HepG2 (cell line): Measurements from ENCODE around the gene VRK3. TPM values are rescaled to one million over a fixed set of nuclear protein-coding genes. Genes with fewer than 3 reads are reported as not detected.

Source experiments
- ATF2 ChIP-seq: sonication (generic); formaldehyde crosslinking; IDR thresholded peaks from 2 replicates; pipeline ENCODE4 v1.4.0; 2020; ENCODE audit warnings: missing genetic modification reagents
- EZH2 ChIP-seq: conservative IDR thresholded peaks from 2 replicates; pipeline ENCODE4 v1.6.1; 2012; ENCODE audit warnings: mild to moderate bottlenecking, low read depth, low read length, moderate library complexity
- HNRNPH1 ChIP-seq: fragments of 200-400 bp; formaldehyde crosslinking; optimal IDR thresholded peaks from 2 replicates; pipeline ENCODE3; 2017; ENCODE audit warnings: mild to moderate bottlenecking, low read depth, low read length
- HOXA5 ChIP-seq: sonication (generic); formaldehyde crosslinking; IDR thresholded peaks from 2 replicates; pipeline ENCODE4 v1.4.0; 2020; ENCODE audit warnings: missing genetic modification reagents
- MAX ChIP-seq: IDR thresholded peaks from 2 replicates; pipeline ENCODE4 v1.6.1; 2012; ENCODE audit warnings: inconsistent platforms
- MAZ ChIP-seq, 2 experiments: sonication (generic) in 1 of 2; formaldehyde crosslinking in 1 of 2; IDR thresholded peaks; 2 replicates each; pipeline versions ENCODE4 v1.5.0 to v1.6.1; 2012 to 2020; ENCODE audit warnings: low read depth in 2 of 2, mild to moderate bottlenecking in 2 of 2, borderline replicate concordance in 1 of 2, improper control_type of control experiment in 1 of 2, low read length in 1 of 2, missing genetic modification reagents in 1 of 2, moderate library complexity in 1 of 2
- MED1 ChIP-seq: sonication (generic); formaldehyde crosslinking; IDR thresholded peaks from 2 replicates; pipeline ENCODE4 v1.4.0; 2020; ENCODE audit warnings: missing genetic modification reagents
- SPEN ChIP-seq: sonication (generic); formaldehyde crosslinking; IDR thresholded peaks from 2 replicates; pipeline ENCODE4 v1.5.1; 2020; ENCODE audit warnings: low read depth, mild to moderate bottlenecking, missing genetic modification reagents
- TARDBP ChIP-seq: sonication (generic); formaldehyde crosslinking; IDR thresholded peaks from 2 replicates; pipeline ENCODE4 v1.8.0; 2022; ENCODE audit warnings: mild to moderate bottlenecking, missing genetic modification reagents
- TFAP4 ChIP-seq: sonication (generic); IDR thresholded peaks from 2 replicates; pipeline ENCODE4 v1.6.1; 2016; ENCODE audit warnings: low read depth, borderline replicate concordance
- THAP7 ChIP-seq: sonication (generic); formaldehyde crosslinking; IDR thresholded peaks from 2 replicates; pipeline ENCODE4 v1.8.1; 2023; ENCODE audit warnings: mild to moderate bottlenecking, missing genetic modification reagents
- U2AF1 ChIP-seq: fragments of 200-400 bp; formaldehyde crosslinking; optimal IDR thresholded peaks from 2 replicates; pipeline ENCODE3; 2017; ENCODE audit warnings: mild to moderate bottlenecking, low read depth, low read length
- ZBTB38 ChIP-seq: sonication (generic); formaldehyde crosslinking; IDR thresholded peaks from 2 replicates; pipeline ENCODE4 v1.5.1; 2020; ENCODE audit warnings: mild to moderate bottlenecking, missing genetic modification reagents
- ZBTB43 ChIP-seq: sonication (generic); formaldehyde crosslinking; conservative IDR thresholded peaks from 2 replicates; pipeline ENCODE4 v1.4.0; 2020; ENCODE audit warnings: missing genetic modification reagents
- ZMAT5 ChIP-seq: sonication (generic); formaldehyde crosslinking; IDR thresholded peaks from 2 replicates; pipeline ENCODE4 v1.5.0; 2020; ENCODE audit warnings: mild to moderate bottlenecking, low read depth, missing genetic modification reagents, borderline replicate concordance
- ZNF414 ChIP-seq: sonication (generic); formaldehyde crosslinking; IDR thresholded peaks from 2 replicates; pipeline ENCODE4 v1.5.0; 2020; ENCODE audit warnings: missing genetic modification reagents
- ZNF558 ChIP-seq: sonication (generic); formaldehyde crosslinking; IDR thresholded peaks from 2 replicates; pipeline ENCODE4 v1.9.0; 2022; ENCODE audit warnings: mild to moderate bottlenecking, missing genetic modification reagents, borderline replicate concordance
- ZNF589 ChIP-seq: sonication (generic); formaldehyde crosslinking; conservative IDR thresholded peaks from 2 replicates; pipeline ENCODE4 v1.8.0; 2022; ENCODE audit warnings: mild to moderate bottlenecking, moderate library complexity, missing genetic modification reagents
- ZNF772 ChIP-seq: sonication (generic); formaldehyde crosslinking; IDR thresholded peaks from 2 replicates; pipeline ENCODE4 v1.5.0; 2020; ENCODE audit warnings: mild to moderate bottlenecking, missing genetic modification reagents
- ZNF850 ChIP-seq: sonication (generic); formaldehyde crosslinking; conservative IDR thresholded peaks from 2 replicates; pipeline ENCODE4 v1.9.0; 2021; ENCODE audit warnings: mild to moderate bottlenecking, missing genetic modification reagents
- polyA plus RNA-seq, 8 experiments: library from polyadenylated mRNA; depleted of rRNA in 3 of 8; stranded (reverse) in 7 of 8; unstranded in 1 of 8; fragments of >200 nt; fragmentation: Illumina TruSeq in 4 of 8; extraction: Trizol in 4 of 8; gene quantifications; 2 replicates each; pipeline versions ENCODE4 v1.2.1 to v1.2.3, GENCODE V29; 2011 to 2016; ENCODE audit warnings: low read depth in 4 of 8, missing spikeins in 1 of 8, mixed read lengths in 1 of 8; ENCODE audit not compliant: insufficient read depth in 1 of 8
- total RNA-seq, 5 experiments: library from RNA; depleted of rRNA; stranded (reverse); fragments of >200 nt; fragmentation: Illumina TruSeq; extraction: Trizol; gene quantifications; 2 replicates each; pipeline ENCODE4 v1.2.3, GENCODE V29; 2016; ENCODE audit warnings: low read depth in 1 of 5

Gene VRK3
- total and polyA plus RNA-seq, 2 of the 13 experiments (the other 11 are each of a cell fraction or from before 2014, with no cell fraction given): 23.8 to 28.3 TPM

- TF ChIP-seq MAX (peak; percentile 91), MED1 (CRISPR knock-in tag) (peak; percentile 72; the same call in 1 of the 2 replicates), HOXA5 (CRISPR knock-in tag) (no peak; the same call in 1 of the 2 replicates), ZBTB43 (CRISPR knock-in tag) (0 out of 2 replicates have a peak, but pooled peaks have one; percentile 34), SPEN (peak; percentile 69), ZNF414 (CRISPR knock-in tag) (peak; percentile 92), TFAP4 (no peak), U2AF1 (peak; percentile 82), MAZ (IDR thresholded peaks at IDR 0.05; ENCODE audit: borderline replicate concordance, low read depth, low read length) (peak; percentile 53; the same call in 1 of the 2 replicates), MAZ (CRISPR knock-in tag; IDR thresholded peaks at IDR 0.05; ENCODE audit: low read depth) (peak; percentile 38; the same call in 1 of the 2 replicates), TARDBP (CRISPR knock-in tag) (peak; percentile 64; the same call in 1 of the 2 replicates), ZNF850 (CRISPR knock-in tag) (no peak), HNRNPH1 (peak; percentile 99), EZH2 (no peak), ZNF772 (peak; percentile 73), ZNF589 (CRISPR knock-in tag) (no peak), ZMAT5 (CRISPR knock-in tag) (no peak), THAP7 (CRISPR knock-in tag) (no peak), ZBTB38 (peak; percentile 78; the same call in 1 of the 2 replicates), ATF2 (CRISPR knock-in tag) (peak; percentile 65; the same call in 1 of the 2 replicates), ZNF558 (CRISPR knock-in tag) (peak; percentile 88; the same call in 1 of the 2 replicates)
- TF ChIP-seq, all 625 proteins: peak for 299
These were observed 95.3 kb downstream of the VRK3 start (continued) for GRCh38 chr19:49929611-49930482.
